ENCODE measurements around the gene HPSE2.

DNA sequence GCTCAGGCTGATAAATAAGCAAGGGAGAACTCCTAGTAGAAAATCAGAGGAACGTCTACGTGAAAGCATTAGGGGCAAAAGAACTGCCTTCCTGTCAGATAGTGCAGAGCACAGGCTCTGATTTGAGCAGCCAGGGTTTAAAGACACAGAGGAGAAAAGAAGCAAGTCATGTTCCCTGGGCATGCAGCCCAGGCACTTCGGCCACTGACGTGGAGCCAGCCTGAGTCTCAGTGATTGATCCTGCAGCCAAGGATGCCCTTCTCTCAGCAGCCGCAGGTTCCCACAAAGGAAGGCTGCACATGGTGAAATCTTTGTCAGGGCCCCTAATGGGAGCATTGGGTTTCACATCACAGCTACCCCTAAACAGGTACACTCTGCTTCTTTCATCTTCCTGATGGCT is 627.2 kb downstream of the HPSE2 start:
- TF ChIP-seq, protein P1, sequence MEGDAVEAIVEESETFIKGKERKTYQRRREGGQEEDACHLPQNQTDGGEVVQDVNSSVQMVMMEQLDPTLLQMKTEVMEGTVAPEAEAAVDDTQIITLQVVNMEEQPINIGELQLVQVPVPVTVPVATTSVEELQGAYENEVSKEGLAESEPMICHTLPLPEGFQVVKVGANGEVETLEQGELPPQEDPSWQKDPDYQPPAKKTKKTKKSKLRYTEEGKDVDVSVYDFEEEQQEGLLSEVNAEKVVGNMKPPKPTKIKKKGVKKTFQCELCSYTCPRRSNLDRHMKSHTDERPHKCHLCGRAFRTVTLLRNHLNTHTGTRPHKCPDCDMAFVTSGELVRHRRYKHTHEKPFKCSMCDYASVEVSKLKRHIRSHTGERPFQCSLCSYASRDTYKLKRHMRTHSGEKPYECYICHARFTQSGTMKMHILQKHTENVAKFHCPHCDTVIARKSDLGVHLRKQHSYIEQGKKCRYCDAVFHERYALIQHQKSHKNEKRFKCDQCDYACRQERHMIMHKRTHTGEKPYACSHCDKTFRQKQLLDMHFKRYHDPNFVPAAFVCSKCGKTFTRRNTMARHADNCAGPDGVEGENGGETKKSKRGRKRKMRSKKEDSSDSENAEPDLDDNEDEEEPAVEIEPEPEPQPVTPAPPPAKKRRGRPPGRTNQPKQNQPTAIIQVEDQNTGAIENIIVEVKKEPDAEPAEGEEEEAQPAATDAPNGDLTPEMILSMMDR (IDR thresholded peaks at IDR 0.05; ENCODE audit: low read depth, low read length, missing input control): no peak
- TF ChIP-seq, protein P2, sequence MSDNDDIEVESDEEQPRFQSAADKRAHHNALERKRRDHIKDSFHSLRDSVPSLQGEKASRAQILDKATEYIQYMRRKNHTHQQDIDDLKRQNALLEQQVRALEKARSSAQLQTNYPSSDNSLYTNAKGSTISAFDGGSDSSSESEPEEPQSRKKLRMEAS (IDR thresholded peaks at IDR 0.05): no peak
- TF ChIP-seq, protein P3, sequence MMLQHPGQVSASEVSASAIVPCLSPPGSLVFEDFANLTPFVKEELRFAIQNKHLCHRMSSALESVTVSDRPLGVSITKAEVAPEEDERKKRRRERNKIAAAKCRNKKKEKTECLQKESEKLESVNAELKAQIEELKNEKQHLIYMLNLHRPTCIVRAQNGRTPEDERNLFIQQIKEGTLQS (IDR thresholded peaks at IDR 0.05): no peak
